HL-60/S4 treated with phorbol 12-myristate 13-acetate at 8.2 ng/mL for 4 days and 3 days (cell line): Measurements from ENCODE around the gene DIAPH2.

Experiments used
- in situ Hi-C: fragments of 300-500 bp; cut with MboI; formaldehyde crosslinking; loops from 2 replicates; pipeline ENCODE4 v1.15.0; 2022; ENCODE audit warnings: low sequenced_read_pairs

DIAPH2 gene

GRCh38 chrX:97628807-97629596, 944.4 kb downstream of the DIAPH2 start:
- in situ Hi-C loops: no loop called here

- in situ Hi-C loops: no loop called here
These were observed 944.9 kb downstream of the DIAPH2 start for GRCh38 chrX:97629597-97629985.

- in situ Hi-C loops: no loop called here
These were observed 949.2 kb downstream of the DIAPH2 start for GRCh38 chrX:97633798-97634197.

GRCh38 chrX:97636473-97637140, 952.0 kb downstream of the DIAPH2 start:
- in situ Hi-C loops: no loop called here

GRCh38 chrX:97637289-97637688, 952.6 kb downstream of the DIAPH2 start:
- in situ Hi-C loops: no loop called here

- in situ Hi-C loops: no loop called here
These were observed 954.0 kb downstream of the DIAPH2 start for GRCh38 chrX:97638621-97639020.

- in situ Hi-C loops: no loop called here
These were observed 954.9 kb downstream of the DIAPH2 start for GRCh38 chrX:97639526-97639925.
